Forelimb muscle (tissue), 1 donor: ENCODE measurements around the gene IFT22. TPM values are rescaled to one million over a fixed set of nuclear protein-coding genes. Genes with fewer than 3 reads are reported as not detected.
"Not testable (repeated sequence)": the region's sequence is repeated elsewhere in the genome, so short reads cannot be mapped to it uniquely, and the experiment has no call there.

Experiments
- DNase-seq: peaks from one replicate; pipeline ENCODE4 v3.0.0-alpha.2; 2013; ENCODE audit warnings: low read depth
- polyA plus RNA-seq: library from polyadenylated mRNA; unstranded; fragments of 120-200 nt; gene quantifications from one replicate; pipeline ENCODE4 v1.2.1, GENCODE V29; 2013; ENCODE audit not compliant: insufficient read length

The IFT22 gene
- polyA plus RNA-seq, 1 donor: 25.7 TPM

DNA sequence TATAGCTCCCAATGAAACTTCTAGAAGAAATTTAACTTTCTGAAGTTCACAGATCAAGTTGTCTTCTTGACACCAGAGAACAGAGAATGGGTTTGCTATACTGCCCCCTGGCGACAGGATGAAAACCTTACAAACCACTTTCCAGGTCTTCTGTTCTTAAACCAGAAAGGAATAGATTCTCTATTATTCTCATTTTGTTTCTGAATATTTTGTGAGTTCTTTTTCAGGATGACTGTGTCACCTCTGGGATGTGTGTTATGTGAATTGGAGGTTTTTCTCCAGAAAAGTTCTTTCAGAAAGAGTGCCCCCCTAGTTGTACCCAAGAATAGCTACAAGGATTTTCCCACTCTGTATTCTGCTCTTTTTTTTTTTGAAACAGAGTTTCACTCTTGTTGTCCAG, 6.3 kb downstream of the IFT22 start:
- no peak for DNase-seq

DNA sequence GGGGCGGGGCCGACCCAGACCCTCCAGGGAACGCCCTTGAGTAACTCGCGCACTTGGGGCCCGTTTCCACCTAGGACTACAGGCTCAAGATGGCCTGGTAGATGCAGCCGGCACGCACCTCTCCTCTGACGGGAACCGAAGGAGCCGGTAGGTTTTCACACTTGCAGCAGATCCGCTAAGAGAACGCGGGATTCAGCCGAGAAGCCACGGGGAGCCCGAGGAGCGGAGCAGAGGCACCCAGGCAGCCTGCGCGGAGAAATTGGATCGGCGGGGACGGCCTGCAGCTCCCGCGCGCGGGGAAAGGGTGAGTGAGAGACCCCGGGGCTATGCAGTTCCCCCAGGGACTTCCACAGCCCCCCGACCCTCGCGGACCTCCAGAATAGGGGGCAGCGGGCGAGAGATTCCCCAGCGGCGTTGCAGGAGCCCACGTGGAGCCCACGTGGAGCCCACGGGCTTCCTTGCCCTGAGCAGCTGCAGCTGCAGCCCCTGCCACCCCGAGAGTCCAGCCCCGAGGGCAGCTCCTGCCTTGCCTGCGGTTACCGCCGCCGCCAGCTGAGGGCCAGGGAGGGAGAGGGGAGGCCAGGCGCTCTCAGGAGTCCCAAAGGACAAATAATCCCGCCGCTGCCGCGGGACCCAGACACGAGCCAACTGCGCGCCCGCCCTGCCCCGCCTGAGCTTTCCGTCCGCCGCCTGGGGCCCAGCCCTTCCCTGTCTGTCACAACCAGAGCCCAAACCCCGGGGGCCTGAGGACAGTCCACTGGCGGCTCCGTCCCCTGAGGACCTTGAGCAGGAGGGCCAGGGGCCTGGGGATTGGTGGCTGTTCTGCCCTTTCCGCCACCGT, 13.1 kb downstream of the IFT22 start:
- DNase-seq: no peak

DNA sequence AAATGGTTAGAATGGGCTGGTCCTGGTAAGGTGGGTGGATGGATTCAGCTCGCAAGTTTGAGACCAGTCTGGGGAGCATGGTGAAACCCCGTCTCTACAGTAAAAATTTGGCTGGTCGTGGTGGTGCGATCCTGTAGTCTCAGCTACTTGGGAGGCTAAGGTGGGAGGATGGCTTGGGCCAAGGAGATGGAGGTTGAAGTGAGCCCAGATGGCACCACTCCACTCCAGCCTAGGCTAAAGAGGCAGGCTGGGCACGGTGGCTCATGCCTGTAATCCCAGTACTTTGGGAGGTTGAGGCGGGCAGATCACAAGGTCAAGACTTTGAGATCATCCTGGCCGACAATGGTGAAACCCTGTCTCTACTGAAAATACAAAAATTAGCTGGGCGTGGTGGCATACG, 15.3 kb downstream of the IFT22 start:
- DNase-seq: no peak

DNA sequence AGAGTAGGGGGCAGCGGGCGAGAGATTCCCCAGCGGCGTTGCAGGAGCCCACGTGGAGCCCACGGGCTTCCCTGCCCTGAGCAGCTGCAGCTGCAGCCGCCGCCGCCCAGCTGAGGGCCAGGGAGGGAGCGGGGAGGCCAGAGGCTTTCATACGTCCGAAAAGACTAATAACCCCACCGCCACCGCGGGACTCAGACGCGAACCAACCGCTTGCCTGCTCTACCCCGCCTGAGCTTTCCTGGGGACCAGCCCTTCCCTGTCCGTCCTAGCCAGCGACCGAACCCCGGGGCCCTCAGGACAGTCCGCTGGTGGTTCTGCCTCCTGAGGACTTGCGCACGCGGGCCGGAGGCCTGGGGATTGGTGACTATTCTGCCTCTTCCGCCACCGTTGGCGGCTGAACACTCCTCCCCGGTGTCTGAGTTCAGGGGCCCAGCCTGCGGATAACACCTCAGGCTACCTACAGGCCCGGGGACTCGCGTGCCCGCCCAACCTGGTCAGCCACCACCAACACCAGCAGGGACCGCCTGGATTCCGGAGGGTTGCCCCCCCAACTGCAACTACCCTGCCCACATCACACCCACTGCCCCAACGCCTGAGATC, 18.4 kb downstream of the IFT22 start:
- no peak for DNase-seq

DNA sequence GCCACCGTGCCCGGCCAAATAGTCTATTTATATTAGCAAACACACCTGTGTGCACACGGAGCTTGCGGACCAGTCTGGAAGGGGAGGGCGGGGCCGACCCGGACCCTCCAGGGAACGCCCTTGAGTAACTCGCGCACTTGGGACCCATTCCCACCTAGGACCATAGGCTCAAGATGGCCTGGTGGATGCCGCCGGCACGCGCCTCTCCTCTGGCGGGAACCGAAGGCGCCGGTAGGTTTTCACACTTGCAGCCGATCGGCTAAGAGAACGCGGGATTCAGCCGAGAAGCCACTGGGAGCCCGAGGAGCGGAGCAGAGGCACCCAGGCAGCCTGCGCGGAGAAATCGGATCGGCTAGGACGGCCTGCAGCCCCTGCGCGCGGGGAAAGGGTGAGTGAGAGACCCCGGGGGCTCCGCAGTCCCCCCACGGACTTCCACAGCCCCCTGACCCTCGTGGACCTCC, 18.9 kb downstream of the IFT22 start:
- no peak for DNase-seq

DNA sequence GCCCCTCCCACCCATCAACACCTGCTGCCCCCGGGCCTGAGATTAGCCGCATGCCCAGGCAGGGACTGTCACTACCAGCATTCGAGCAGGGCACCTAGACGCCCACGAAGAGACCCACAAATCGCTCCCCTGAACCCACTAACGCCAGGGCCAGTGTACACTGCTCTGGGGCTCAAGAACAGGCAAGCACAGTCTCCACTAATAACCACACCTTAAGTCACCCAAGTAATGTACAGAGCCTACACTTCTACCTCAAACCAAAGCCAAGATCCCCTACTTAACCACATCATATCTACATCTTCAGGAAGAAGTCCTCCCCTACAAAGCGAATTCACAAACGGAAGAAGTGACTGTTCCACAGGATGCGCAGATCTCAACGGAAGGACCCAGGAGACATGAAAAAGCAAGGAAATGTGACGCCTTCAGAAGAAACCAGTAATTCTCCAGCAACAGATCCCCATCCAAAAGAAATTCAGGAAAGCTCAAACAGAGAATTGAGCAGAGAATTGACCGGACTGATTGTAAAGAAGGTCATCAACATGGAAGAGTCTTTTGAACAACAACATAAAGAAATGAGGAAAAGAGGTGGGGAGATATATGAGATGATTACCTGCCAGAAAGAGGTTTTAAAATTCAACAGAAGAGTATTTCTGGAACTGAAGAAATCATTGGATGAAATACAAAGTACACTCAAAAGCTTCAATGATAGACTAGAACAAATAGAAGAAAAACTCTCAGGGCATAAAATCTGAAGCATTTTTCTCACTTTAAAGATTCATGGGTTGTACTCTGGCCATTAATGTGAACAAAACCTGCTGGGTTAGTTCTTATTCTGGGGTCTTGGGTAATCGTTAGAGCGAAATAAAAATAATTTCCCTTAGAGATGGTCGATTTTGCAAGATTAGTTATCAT, 20.9 kb downstream of the IFT22 start:
- no peak for DNase-seq

DNA sequence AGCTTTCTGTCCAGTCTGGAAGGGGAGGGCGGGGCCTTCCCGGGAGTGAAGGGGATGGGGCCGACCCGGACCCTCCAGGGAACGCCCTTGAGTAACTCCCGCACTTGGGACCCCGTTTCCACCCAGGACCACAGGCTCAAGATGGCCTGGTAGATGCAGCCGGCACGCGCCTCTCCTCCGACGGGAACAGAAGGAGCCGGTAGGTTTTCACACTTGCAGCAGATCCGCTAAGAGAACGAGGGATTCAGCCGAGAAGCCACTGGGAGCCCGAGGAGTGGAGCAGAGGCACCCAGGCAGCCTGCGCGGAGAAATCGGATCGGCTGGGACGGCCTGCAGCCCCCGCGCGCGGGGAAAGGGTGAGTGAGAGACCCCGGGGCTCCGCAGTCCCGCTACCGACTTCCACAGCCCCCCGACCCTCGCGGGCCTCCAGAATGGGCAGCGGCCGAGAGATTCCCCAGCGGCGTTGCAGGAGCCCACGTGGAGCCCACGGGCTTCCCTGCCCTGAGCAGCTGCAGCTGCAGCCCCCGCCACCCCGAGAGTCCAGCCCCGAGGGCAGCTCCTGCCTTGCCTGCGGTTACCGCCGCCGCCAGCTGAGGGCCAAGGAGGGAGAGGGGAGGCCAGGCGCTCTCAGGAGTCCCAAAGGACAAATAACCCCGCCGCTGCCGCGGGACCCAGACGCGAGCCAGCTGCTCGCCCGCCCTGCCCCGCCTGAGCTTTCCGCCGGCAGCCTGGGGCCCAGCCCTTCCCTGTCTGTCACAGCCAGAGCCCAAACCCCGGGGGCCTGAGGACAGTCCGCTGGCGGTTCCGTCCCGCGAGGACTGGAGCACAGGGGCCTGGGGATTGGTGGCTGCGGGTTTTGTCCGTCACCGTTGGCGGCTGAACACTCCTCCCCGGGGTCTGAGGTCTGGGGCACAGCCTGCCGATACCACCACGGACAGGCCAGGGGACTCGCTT, 21.8 kb downstream of the IFT22 start:
- no peak for DNase-seq

DNA sequence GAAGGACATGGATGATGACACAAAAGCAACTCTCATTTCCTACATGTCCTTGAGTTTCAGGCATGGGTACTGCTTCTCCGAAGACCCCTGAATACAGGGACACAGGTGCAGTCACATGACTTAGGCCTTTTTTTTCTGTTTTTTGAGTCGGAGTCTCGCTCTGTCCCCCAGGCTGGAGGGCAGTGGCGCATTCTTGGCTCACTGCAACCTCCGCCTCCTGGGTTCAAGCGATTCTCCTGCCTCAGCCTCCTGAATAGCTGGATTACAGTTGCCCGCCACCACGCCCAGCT, 26.8 kb downstream of the IFT22 start:
- DNase-seq: no peak

DNA sequence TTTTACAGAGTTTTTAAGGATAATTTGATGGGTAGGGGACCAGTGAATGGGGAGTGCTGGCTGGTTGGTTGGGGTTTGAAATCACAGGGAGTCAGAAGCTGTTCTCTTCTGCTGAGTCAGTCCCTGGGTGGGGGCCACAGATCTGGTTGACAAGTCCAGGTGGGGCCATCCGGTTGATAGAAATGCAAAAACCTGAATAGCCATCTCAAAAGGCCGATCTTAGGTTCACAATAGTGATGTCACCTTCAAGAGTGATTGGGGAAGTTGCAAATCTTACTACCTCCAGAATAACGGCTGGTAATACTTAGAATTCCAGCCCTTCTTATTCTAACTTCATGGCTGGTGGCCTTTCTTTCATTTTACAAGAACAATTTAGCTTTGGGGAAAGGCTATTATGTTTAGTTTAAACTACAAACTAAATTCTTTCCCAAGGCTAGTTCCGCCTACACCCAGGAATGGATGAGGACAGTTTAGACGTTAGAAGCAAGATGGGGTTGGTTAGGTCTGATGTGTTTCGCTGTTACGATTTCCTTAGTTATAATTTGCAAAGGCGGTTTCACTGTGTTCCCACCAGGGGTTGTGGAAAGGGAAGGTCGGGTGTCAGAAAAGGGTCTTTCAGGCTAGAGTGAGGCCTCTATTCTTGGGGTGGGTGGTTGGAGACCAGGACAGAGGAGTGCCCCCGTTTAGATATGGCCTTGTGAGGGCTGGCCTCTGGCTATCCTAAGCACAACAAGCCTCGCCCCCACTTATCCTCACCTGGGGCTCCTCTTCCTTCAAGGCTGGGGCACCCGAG, 27.4 kb downstream of the IFT22 start:
- no peak for DNase-seq

DNA sequence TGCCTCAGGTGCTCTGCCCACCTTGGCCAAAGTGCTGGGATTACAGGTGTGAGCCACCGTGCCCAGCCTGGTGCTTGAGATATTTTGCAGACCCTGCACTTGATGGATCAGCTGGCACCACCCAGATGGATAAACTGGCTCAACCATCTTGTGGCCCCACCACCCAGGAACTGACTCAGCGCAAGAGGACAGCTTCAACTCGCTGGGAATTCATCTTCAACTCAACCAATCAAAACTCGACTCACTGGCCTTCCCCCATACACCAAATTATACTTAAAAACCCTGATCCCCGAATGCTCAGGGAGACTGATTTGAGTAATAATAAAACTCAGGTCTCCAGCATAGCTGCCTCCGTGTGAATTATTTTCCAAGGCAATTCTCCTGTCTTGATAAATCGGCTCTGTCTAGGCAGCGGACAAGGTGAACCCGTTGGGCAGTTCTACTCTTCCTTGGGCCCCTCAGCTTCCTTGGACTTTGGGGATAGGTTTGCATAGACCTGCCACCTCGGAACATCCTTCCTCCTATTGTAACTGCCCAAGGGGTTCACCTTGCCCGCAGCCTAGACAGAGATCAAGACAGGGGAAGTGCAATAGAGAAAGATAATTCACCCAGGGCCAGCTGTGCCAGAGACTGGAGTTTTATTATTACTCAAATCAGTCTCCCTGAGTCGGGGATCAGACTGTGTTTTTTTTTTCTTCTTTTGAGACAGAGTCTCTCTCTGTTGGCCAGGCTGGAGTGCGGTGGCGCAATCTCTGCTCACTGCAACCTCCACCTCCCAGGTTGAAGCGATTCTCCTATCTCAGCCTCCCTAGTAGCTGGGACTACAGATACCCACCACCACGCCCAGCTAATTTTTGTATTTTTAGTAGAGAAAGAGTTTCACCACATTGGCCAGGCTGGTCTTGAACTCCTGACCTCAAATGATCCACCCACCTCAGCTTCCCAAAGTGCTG, 28.3 kb downstream of the IFT22 start:
- not testable (repeated sequence) for DNase-seq

DNA sequence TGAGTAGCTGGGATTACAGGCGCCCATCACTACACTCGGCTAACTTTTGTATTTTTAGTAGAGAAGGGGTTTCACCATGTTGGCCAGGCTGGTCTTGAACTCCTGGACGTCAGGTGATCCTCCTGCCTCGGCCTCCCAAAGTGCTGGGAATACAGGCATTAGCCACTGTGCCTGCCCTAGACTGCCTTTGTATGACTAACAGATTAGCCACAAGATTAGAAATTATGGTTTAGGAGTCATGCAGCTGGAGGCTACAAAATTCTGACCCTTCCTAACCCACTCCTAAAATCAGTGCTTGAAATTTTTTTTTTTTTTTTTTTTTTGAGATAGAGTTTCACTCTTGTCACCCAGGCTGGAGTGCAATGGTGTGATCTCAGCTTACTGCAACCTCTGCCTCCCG, 29.0 kb downstream of the IFT22 start:
- not testable (repeated sequence) for DNase-seq

DNA sequence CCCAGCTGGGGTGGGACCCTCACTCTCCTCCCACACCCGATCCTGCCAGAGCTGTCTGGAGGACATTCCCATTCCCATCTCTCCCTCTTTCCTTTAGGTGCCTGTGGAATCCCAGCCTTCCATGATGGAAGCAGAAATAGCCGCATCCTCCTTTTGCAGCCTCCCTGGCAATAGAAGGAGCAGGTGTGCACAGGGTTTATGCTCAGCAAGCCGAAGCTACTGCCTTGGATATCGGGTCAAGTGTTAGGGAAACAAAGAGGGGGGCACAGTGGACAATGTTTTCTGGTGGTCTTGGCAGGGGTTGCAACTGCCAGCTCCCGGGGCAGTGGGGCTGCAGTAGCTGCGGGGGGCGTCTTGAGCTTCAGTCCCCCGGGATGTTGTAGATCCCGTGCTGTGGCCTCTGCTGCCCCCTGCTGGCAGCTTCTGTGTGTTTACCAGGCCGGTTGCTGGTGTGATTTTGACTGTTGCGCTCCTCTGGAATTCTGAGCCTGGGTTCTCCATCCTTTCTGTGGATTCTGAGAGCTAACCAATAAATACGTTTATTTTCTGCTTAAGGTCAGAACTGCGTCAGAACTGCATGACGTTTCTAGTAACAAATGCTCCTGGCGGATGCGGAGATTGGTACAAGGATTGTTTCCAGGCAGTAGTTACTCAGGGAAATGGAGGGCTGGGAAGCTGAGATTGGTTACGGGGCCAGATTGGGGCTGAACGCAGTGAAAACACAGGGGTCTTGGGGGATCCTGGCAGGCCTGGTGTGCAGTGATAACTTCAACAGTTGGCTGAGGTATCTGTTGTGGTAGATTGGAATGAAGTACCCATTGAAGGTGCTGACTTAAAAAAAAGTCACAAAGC, 31.2 kb downstream of the IFT22 start:
- DNase-seq: not testable (repeated sequence)

DNA sequence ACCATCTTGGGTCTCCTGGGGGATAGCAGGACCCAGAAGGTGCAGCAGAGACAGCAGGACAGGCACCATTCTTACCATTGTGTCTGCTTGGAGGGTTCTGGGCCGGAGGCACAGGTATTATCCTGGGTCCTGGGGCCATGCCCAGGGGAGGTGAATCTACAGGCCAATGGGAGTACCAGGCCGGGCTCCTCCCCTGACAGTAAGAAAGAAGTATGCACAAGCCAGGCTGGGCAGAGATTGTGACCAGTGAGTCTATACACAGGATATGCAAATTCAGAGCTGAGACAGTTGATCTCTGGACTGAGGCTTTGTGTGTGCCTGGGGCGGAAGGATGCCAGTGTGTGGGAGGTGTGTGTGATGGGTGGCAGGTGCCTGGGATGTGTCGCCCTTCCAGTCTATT, 31.9 kb downstream of the IFT22 start:
- DNase-seq: not testable (repeated sequence)

DNA sequence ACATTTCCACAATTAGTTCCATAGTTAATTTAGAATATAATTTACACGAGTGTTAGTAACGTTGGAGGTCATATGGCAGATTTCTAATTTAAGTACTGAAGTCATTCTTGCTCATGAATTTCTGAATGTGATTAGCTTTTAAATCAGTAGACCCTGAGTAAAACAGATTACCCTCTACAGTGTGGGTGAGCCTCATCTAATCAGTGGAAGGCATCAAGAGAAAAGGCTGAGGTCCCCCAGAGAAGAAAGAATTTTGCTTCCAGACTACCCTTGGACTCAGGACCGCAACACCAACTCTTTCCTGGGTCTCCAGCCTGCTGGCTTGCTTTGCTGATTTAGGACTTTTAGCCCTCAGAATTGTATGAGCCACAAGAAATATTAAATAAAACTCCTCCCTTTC, 33.2 kb downstream of the IFT22 start:
- DNase-seq: no peak

DNA sequence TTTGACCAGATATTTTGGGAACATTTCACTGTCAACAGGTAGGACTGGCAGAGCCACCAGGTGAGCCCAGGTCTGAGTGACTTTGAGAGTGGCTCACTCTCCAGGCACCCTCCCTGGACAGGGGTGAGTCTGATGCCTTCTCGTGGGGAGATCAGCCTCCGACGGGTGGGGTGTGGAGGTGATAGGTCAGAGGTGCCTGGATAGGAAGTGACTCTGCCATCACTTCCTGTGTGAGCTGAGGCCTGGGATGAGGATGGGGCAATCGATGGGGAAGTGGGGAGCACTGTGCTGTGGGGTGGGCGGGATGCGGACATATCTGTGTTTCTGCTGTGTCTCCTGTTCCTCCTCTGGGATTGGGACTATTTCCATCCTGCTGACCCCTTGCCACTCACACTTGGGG, 34.6 kb downstream of the IFT22 start:
- no peak for DNase-seq

DNA sequence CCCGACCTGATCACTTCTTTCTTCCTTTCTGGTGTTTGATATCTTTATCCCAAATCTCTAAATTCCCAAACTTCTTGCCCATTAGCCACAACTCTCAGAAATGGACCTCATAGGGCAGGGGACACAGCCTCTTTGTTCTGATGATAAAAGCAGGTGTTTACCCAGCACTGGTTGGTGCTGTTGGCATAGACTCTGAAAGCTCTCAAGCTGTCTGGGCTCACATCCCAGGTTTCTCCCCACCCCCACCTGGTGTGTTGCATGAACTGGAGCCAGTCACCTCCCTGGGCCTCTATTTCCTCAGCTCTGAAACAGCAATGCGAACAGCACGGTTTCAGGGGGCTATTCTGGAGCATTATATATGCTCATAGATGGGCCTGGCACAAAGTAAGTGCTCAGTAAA, 35.7 kb downstream of the IFT22 start:
- DNase-seq: not testable (repeated sequence)

DNA sequence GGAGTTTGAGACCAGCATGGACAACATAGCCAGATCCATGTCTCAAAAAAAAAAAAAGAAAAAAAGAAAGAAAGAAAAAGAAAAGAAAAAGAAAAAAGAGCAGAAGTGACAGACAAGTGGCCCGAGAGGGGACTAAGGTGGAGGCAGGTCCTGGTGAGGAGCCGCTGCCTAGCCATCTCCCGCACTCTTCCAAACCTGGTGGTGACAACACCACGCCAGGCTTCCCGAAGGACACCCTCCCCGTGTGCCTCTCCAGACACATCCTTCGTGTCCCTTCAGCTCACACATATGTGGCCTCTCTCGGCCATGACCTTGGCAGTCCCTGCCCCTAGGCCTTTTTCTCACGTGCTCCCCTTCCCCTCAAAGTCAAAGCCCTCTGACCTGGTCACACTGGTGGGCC, 36.4 kb downstream of the IFT22 start:
- DNase-seq: no peak

DNA sequence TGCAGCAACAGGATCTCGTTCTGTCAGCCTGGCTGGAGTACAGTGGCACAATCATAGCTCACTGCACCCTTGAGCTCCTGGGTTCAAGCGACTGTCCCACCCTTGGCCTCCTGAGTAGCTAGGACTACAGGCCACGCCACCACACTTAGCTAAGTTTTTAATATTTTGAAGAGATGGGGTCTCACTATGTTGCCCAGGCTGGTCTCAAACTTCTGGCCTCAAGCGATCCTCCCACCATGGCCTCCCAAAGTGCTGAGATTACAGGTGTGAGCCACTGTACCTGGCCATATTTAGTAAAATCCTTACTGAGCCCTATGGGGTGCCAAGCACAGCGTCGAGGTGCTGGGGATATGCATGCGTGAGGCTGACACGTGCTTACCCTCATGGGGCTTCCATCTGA, 40.7 kb downstream of the IFT22 start:
- not testable (repeated sequence) for DNase-seq
